Loucy (cell line): Measurements from ENCODE around the gene PPARGC1A.

Experiments
- H2AFZ ChIP-seq: fragments of 200-600 bp; sonication (generic); 2 replicates; pipeline ENCODE4 v1.6.0; 2016; ENCODE audit warnings: antibody characterized with exemption, mild to moderate bottlenecking, low read length, moderate library complexity
- H3F3A ChIP-seq: fragments of 200-600 bp; 2 replicates; pipeline ENCODE4 v1.6.0; 2016; ENCODE audit warnings: antibody characterized with exemption, low read depth, mild to moderate bottlenecking
- H3K27me3 ChIP-seq: fragments of 200-600 bp; sonication (generic); 2 replicates; pipeline ENCODE4 v1.6.1; 2014; ENCODE audit warnings: low read length, mild to moderate bottlenecking; ENCODE audit not compliant: insufficient read depth, poor library complexity, severe bottlenecking
- H3K36me3 ChIP-seq: fragments of 200-600 bp; sonication (generic); 2 replicates; pipeline ENCODE4 v1.6.1; 2016; ENCODE audit warnings: low read length; ENCODE audit not compliant: insufficient read depth
- H3K4me1 ChIP-seq: fragments of 200-600 bp; sonication (generic); 2 replicates; pipeline ENCODE4 v1.5.1; 2014; ENCODE audit warnings: low read length, mild to moderate bottlenecking; ENCODE audit not compliant: insufficient read depth, poor library complexity, severe bottlenecking
- H3K4me2 ChIP-seq: fragments of 200-600 bp; sonication (generic); 2 replicates; pipeline ENCODE4 v1.6.0; 2014; ENCODE audit warnings: antibody characterized with exemption, low read length, low read depth, mild to moderate bottlenecking; ENCODE audit not compliant: poor library complexity, severe bottlenecking
- H3K4me3 ChIP-seq: fragments of 200-600 bp; sonication (generic); 2 replicates; pipeline ENCODE4 v1.5.1; 2014; ENCODE audit warnings: low read length, mild to moderate bottlenecking, mixed read lengths; ENCODE audit not compliant: poor library complexity, severe bottlenecking
- H3K79me2 ChIP-seq: fragments of 200-600 bp; sonication (generic); 2 replicates; pipeline ENCODE4 v1.6.1; 2014; ENCODE audit warnings: low read length; ENCODE audit not compliant: insufficient read depth
- H3K9ac ChIP-seq: fragments of 200-600 bp; sonication (generic); 2 replicates; pipeline ENCODE4 v1.6.0; 2014; ENCODE audit warnings: mild to moderate bottlenecking, low read depth, low read length, moderate library complexity; ENCODE audit not compliant: poor library complexity, severe bottlenecking
- H3K9me2 ChIP-seq: fragments of 200-600 bp; sonication (generic); replicated peaks from 2 replicates; pipeline ENCODE4 v1.6.1; 2016; ENCODE audit warnings: low read depth, low read length, mixed read lengths
- H3K9me3 ChIP-seq: fragments of 200-600 bp; sonication (generic); 2 replicates; pipeline ENCODE4 v1.6.1; 2014; ENCODE audit warnings: mild to moderate bottlenecking, antibody characterized with exemption, low read length, low read depth; ENCODE audit not compliant: insufficient read depth
- H4K20me1 ChIP-seq: fragments of 200-600 bp; sonication (generic); 2 replicates; pipeline ENCODE4 v1.6.0; 2014; ENCODE audit warnings: antibody characterized with exemption, low read length, mild to moderate bottlenecking; ENCODE audit not compliant: insufficient read depth, poor library complexity, severe bottlenecking
- EZH2phosphoT487 ChIP-seq: fragments of 200-600 bp; IDR thresholded peaks from 2 replicates; pipeline ENCODE4 v1.6.1; 2018; ENCODE audit warnings: antibody characterized with exemption, mild to moderate bottlenecking, moderate library complexity, borderline replicate concordance
- TF ChIP-seq, protein P1 (sequence below): fragments of 200-600 bp; sonication (generic); conservative IDR thresholded peaks from 2 replicates; pipeline ENCODE4 v1.5.1; 2014; ENCODE audit warnings: mild to moderate bottlenecking, antibody characterized with exemption, low read length

Gene PPARGC1A

DNA sequence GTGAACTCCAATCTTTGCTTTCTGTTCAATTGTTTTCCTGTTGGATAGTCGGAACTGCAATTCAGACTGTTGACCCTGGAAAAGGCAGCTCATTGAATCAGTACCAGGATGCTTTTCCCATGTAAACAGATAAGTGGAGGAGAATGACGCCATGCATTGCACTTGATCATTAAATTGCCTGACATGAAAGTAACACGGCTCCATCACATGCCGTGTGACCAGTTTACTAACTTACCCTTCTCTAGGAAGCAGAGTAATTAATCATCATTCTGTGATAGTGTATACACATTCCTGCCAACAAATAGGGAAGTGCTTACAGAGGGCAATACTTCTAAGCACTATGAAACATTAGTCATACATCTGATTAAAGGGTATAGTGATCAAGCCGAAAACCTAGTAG, 101.4 kb downstream of the PPARGC1A start:
- H3K9me3 ChIP-seq: 0 out of 2 replicates have a peak, but pooled peaks cover under 1% of the 10 kb centered on the region
- no peaks in the 10 kb centered on the region for H3K79me2 ChIP-seq
- no peaks in the 10 kb centered on the region for H4K20me1 ChIP-seq
- H3K4me2 ChIP-seq: no peak overlapping the region
- TF ChIP-seq, protein P1, sequence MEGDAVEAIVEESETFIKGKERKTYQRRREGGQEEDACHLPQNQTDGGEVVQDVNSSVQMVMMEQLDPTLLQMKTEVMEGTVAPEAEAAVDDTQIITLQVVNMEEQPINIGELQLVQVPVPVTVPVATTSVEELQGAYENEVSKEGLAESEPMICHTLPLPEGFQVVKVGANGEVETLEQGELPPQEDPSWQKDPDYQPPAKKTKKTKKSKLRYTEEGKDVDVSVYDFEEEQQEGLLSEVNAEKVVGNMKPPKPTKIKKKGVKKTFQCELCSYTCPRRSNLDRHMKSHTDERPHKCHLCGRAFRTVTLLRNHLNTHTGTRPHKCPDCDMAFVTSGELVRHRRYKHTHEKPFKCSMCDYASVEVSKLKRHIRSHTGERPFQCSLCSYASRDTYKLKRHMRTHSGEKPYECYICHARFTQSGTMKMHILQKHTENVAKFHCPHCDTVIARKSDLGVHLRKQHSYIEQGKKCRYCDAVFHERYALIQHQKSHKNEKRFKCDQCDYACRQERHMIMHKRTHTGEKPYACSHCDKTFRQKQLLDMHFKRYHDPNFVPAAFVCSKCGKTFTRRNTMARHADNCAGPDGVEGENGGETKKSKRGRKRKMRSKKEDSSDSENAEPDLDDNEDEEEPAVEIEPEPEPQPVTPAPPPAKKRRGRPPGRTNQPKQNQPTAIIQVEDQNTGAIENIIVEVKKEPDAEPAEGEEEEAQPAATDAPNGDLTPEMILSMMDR: no peak
- TF ChIP-seq EZH2phosphoT487: no peak
- no peaks in the 10 kb centered on the region for H3K36me3 ChIP-seq
- no peaks in the 10 kb centered on the region for H3K4me1 ChIP-seq
- no peaks in the 10 kb centered on the region for H3K27me3 ChIP-seq
- no peaks in the 10 kb centered on the region for H3F3A ChIP-seq
- no peaks in the 10 kb centered on the region for H3K9me2 ChIP-seq
- H2AFZ ChIP-seq: no peak overlapping the region
- H3K9ac ChIP-seq: no peak overlapping the region
- H3K4me3 ChIP-seq: no peak overlapping the region

GRCh38 chr4:23788027-23788426, 101.8 kb downstream of the PPARGC1A start:
- H3F3A ChIP-seq: no peaks in the 10 kb centered on the region
- H3K79me2 ChIP-seq: no peaks in the 10 kb centered on the region
- H3K9me2 ChIP-seq: no peaks in the 10 kb centered on the region
- H3K4me1 ChIP-seq: no peaks in the 10 kb centered on the region
- no peak for TF ChIP-seq EZH2phosphoT487
- TF ChIP-seq, protein P1: no peak
- H3K27me3 ChIP-seq: no peaks in the 10 kb centered on the region
- no peak overlapping the region for H3K4me3 ChIP-seq
- no peak overlapping the region for H3K4me2 ChIP-seq
- no peak overlapping the region for H3K9ac ChIP-seq
- no peaks in the 10 kb centered on the region for H3K36me3 ChIP-seq
- no peaks in the 10 kb centered on the region for H4K20me1 ChIP-seq
- no peak overlapping the region for H2AFZ ChIP-seq
- 0 out of 2 replicates have a peak, but pooled peaks cover 3% of the 10 kb centered on the region for H3K9me3 ChIP-seq

GRCh38 chr4:23782778-23783437, 106.9 kb downstream of the PPARGC1A start:
- Histone ChIP-seq H2AFZ (no peak overlapping the region), H3K9me2 (no peaks in the 10 kb centered on the region), H3K9ac (no peak overlapping the region), H3K36me3 (no peaks in the 10 kb centered on the region), H3K4me3 (no peak overlapping the region), H3F3A (no peaks in the 10 kb centered on the region), H3K79me2 (no peaks in the 10 kb centered on the region), H3K4me1 (no peaks in the 10 kb centered on the region), H3K4me2 (no peak overlapping the region), H4K20me1 (no peaks in the 10 kb centered on the region), H3K9me3 (0 out of 2 replicates have a peak, but pooled peaks cover 3% of the 10 kb centered on the region), H3K27me3 (no peaks in the 10 kb centered on the region)
- TF ChIP-seq EZH2phosphoT487: no peak
- TF ChIP-seq, protein P1: no peak
